Fibroblast of lung (primary cell): ENCODE data around the gene MYO1E.

ENCODE experiments used
- EZH2 ChIP-seq: IDR thresholded peaks from 2 replicates; pipeline ENCODE4 v1.5.1; 2012; ENCODE audit warnings: low read length, control low read depth, mild to moderate bottlenecking; ENCODE audit errors: missing control alignments
- TF ChIP-seq, protein P1 (sequence below), 2 donors: IDR thresholded peaks in 1 of 2; conservative IDR thresholded peaks in 1 of 2; 1 replicate in 1 of 2; 2 replicates in 1 of 2; pipeline ENCODE4 v1.5.1; 2011 to 2012; ENCODE audit warnings: low read length in 2 of 2, control low read depth in 1 of 2, inconsistent platforms in 1 of 2, low read depth in 1 of 2, mild to moderate bottlenecking in 1 of 2

GRCh38 chr15:59346951-59347350, 25.7 kb downstream of the MYO1E start:
- TF ChIP-seq, protein P1, sequence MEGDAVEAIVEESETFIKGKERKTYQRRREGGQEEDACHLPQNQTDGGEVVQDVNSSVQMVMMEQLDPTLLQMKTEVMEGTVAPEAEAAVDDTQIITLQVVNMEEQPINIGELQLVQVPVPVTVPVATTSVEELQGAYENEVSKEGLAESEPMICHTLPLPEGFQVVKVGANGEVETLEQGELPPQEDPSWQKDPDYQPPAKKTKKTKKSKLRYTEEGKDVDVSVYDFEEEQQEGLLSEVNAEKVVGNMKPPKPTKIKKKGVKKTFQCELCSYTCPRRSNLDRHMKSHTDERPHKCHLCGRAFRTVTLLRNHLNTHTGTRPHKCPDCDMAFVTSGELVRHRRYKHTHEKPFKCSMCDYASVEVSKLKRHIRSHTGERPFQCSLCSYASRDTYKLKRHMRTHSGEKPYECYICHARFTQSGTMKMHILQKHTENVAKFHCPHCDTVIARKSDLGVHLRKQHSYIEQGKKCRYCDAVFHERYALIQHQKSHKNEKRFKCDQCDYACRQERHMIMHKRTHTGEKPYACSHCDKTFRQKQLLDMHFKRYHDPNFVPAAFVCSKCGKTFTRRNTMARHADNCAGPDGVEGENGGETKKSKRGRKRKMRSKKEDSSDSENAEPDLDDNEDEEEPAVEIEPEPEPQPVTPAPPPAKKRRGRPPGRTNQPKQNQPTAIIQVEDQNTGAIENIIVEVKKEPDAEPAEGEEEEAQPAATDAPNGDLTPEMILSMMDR (conservative IDR thresholded peaks at IDR 0.05 in 1 of 2, IDR thresholded peaks at IDR 0.05 in 1 of 2; ENCODE audit: low read depth in 1 of 2, low read length in 2 of 2) = no peak
- no peak for TF ChIP-seq EZH2
